H1 (cell line): ENCODE measurements around the gene SPC25. TPM values are rescaled to one million over a fixed set of nuclear protein-coding genes. Genes with fewer than 3 reads are reported as not detected.
"Not testable (repeated sequence)": the region's sequence is repeated elsewhere in the genome, so short reads cannot be mapped to it uniquely, and the experiment has no call there.

Experiments
- CTCF ChIA-PET: fragments of 300-600 bp; sonication (Branson Sonifier 250); formaldehyde crosslinking; loops from one replicate; lab custom pipeline; 2021; ENCODE audit not compliant: partially characterized antibody; lab: Charles Lee
- POLR2A ChIA-PET: fragments of 300-600 bp; sonication (Branson Sonifier 250); formaldehyde crosslinking; loops from one replicate; lab custom pipeline; 2021; ENCODE audit warnings: inconsistent platforms; ENCODE audit not compliant: partially characterized antibody; lab: Charles Lee
- DNase-seq, 2 experiments: peaks; one replicate each; pipeline versions ENCODE4 v3.0.0 to v3.0.0-alpha.2; 2010 to 2022; ENCODE audit warnings: low spot score in 2 of 2, low read depth in 1 of 2, mixed read lengths in 1 of 2
- FAIRE-seq: peaks from 2 replicates; lab custom pipeline; 2011; peaks lifted over from hg19 to GRCh38; lab: Jason Lieb, UNC
- H2AFZ ChIP-seq: 2 replicates; pipeline ENCODE4 v1.8.1; 2012; ENCODE audit warnings: low read length, inconsistent platforms
- H2AK5ac ChIP-seq: 2 replicates; pipeline ENCODE4 v1.6.1; 2013; ENCODE audit warnings: low read depth, low read length
- H2BK120ac ChIP-seq: replicated peaks from 2 replicates; pipeline ENCODE3; 2013; ENCODE audit warnings: low read depth, low read length, inconsistent platforms
- H2BK12ac ChIP-seq: 2 replicates; pipeline ENCODE4 v1.6.1; 2013; ENCODE audit warnings: low read depth, low read length
- H2BK15ac ChIP-seq: 2 replicates; pipeline ENCODE4 v1.6.1; 2013; ENCODE audit warnings: low read length
- H2BK20ac ChIP-seq: 2 replicates; pipeline ENCODE4 v1.6.1; 2013; ENCODE audit warnings: low read length
- H2BK5ac ChIP-seq: 2 replicates; pipeline ENCODE4 v1.6.1; 2013; ENCODE audit warnings: low read depth, low read length
- H3K14ac ChIP-seq: 2 replicates; pipeline ENCODE4 v1.6.1; 2013; ENCODE audit warnings: inconsistent platforms; ENCODE audit not compliant: insufficient read length
- H3K18ac ChIP-seq: 2 replicates; pipeline ENCODE4 v1.6.1; 2013; ENCODE audit warnings: low read length; ENCODE audit errors: extremely low read depth
- H3K23ac ChIP-seq: 2 replicates; pipeline ENCODE4 v1.6.1; 2013; ENCODE audit warnings: inconsistent platforms; ENCODE audit not compliant: insufficient read length
- H3K23me2 ChIP-seq: 2 replicates; pipeline ENCODE4 v1.6.1; 2013; ENCODE audit warnings: low read depth, low read length
- H3K27ac ChIP-seq: 2 replicates; pipeline ENCODE4 v1.6.1; 2011; ENCODE audit warnings: low read depth, low read length, inconsistent platforms
- H3K27me3 ChIP-seq, 4 experiments: replicated peaks in 1 of 4; 1 replicate in 1 of 4; 2 replicates in 3 of 4; pipeline versions ENCODE4 v1.6.1 to v1.8.1; 2011 to 2013; ENCODE audit warnings: low read length in 3 of 4, mild to moderate bottlenecking in 3 of 4, inconsistent platforms in 2 of 4, mixed read lengths in 2 of 4, moderate library complexity in 1 of 4; ENCODE audit not compliant: control insufficient read depth in 3 of 4, insufficient read depth in 3 of 4; ENCODE audit errors: extremely low read depth in 1 of 4
- H3K36me3 ChIP-seq, 4 experiments: 2 replicates each; pipeline versions ENCODE4 v1.6.1 to v1.8.1; 2011 to 2013; ENCODE audit warnings: mild to moderate bottlenecking in 4 of 4, low read length in 3 of 4, moderate library complexity in 2 of 4, control low read depth in 1 of 4, inconsistent platforms in 1 of 4; ENCODE audit not compliant: insufficient read depth in 4 of 4, control insufficient read depth in 2 of 4
- H3K4ac ChIP-seq: replicated peaks from 2 replicates; pipeline ENCODE3; 2013; ENCODE audit warnings: low read length, low read depth, mixed read lengths, inconsistent platforms; ENCODE audit not compliant: insufficient read length
- H3K4me1 ChIP-seq, 4 experiments: replicated peaks in 1 of 4; 1 replicate in 1 of 4; 2 replicates in 3 of 4; pipeline versions ENCODE4 v1.6.1 to v1.8.1; 2011 to 2013; ENCODE audit warnings: low read length in 3 of 4, inconsistent platforms in 2 of 4, mixed read lengths in 1 of 4; ENCODE audit not compliant: insufficient read depth in 4 of 4, control insufficient read depth in 3 of 4
- H3K4me2 ChIP-seq, 2 experiments: 2 replicates each; pipeline versions ENCODE4 v1.6.1 to v1.8.1; 2011 to 2013; ENCODE audit warnings: low read depth in 2 of 2, low read length in 2 of 2, control low read depth in 1 of 2, inconsistent platforms in 1 of 2, mild to moderate bottlenecking in 1 of 2; ENCODE audit not compliant: insufficient read depth in 1 of 2
- H3K4me3 ChIP-seq, 4 experiments: fragments of 200-600, 300-600 bp in 1 of 4; sonication (generic), shearing (Covaris generic), sonication (Bioruptor Twin) in 1 of 4; 2 replicates each; pipeline versions ENCODE4 v1.5.1 to v1.8.1; 2011 to 2016; ENCODE audit warnings: low read length in 4 of 4, low read depth in 3 of 4, control low read depth in 2 of 4, inconsistent platforms in 2 of 4, mild to moderate bottlenecking in 2 of 4, mixed read lengths in 1 of 4, moderate library complexity in 1 of 4; ENCODE audit not compliant: insufficient read depth in 2 of 4; ENCODE audit errors: extremely low read depth in 1 of 4
- H3K56ac ChIP-seq: replicated peaks from 2 replicates; pipeline ENCODE3; 2013; ENCODE audit warnings: low read depth, mild to moderate bottlenecking, mixed read lengths, low read length, inconsistent platforms; ENCODE audit not compliant: insufficient read length
- H3K79me1 ChIP-seq: 2 replicates; pipeline ENCODE4 v1.6.1; 2013; ENCODE audit warnings: low read depth, low read length, control low read depth
- H3K79me2 ChIP-seq, 2 experiments: 2 replicates each; pipeline versions ENCODE4 v1.6.1 to v1.8.1; 2012 to 2013; ENCODE audit warnings: low read length in 2 of 2, mild to moderate bottlenecking in 2 of 2, inconsistent platforms in 1 of 2; ENCODE audit not compliant: insufficient read depth in 2 of 2, control insufficient read depth in 1 of 2
- H3K9ac ChIP-seq, 4 experiments: replicated peaks in 1 of 4; 1 replicate in 1 of 4; 2 replicates in 3 of 4; pipeline versions ENCODE4 v1.6.1 to v1.8.1; 2011 to 2013; ENCODE audit warnings: low read depth in 3 of 4, low read length in 3 of 4, control low read depth in 2 of 4, mild to moderate bottlenecking in 2 of 4, moderate library complexity in 2 of 4, inconsistent platforms in 1 of 4; ENCODE audit errors: extremely low read depth in 1 of 4
- H3K9me3 ChIP-seq, 2 experiments: 2 replicates each; pipeline versions ENCODE4 v1.6.1 to v1.8.1; 2012 to 2013; ENCODE audit warnings: mild to moderate bottlenecking in 2 of 2, moderate library complexity in 2 of 2, control low read depth in 1 of 2, inconsistent platforms in 1 of 2, low read depth in 1 of 2, low read length in 1 of 2, mixed read lengths in 1 of 2; ENCODE audit not compliant: insufficient read depth in 2 of 2
- H4K20me1 ChIP-seq, 2 experiments: replicated peaks in 1 of 2; 2 replicates each; pipeline versions ENCODE3 to v1.8.1; 2011 to 2013; ENCODE audit warnings: inconsistent platforms in 2 of 2, low read length in 2 of 2, mild to moderate bottlenecking in 1 of 2; ENCODE audit not compliant: insufficient read depth in 2 of 2, control insufficient read depth in 1 of 2
- H4K5ac ChIP-seq: 2 replicates; pipeline ENCODE4 v1.6.1; 2013; ENCODE audit warnings: low read length, low read depth, mixed read lengths, inconsistent platforms; ENCODE audit not compliant: insufficient read length
- H4K8ac ChIP-seq: 2 replicates; pipeline ENCODE4 v1.8.0; 2013; ENCODE audit warnings: mild to moderate bottlenecking, moderate library complexity, low read length, inconsistent platforms; ENCODE audit not compliant: insufficient read depth; ENCODE audit errors: extremely low read depth
- H4K91ac ChIP-seq: replicated peaks from 2 replicates; pipeline ENCODE3; 2013; ENCODE audit warnings: low read length, mixed read lengths, inconsistent platforms; ENCODE audit not compliant: insufficient read length
- WGBS, 2 experiments: shearing (Covaris generic) in 1 of 2; methylation state at CpG; one replicate each; pipeline versions ENCODE4 v1.1.6 to v1.1.7; 2013 to 2015; ENCODE audit warnings: low lambda C conversion rate in 2 of 2, mixed read lengths in 2 of 2, inconsistent platforms in 1 of 2, low coverage in 1 of 2, missing lambda C conversion rate in 1 of 2; ENCODE audit not compliant: insufficient replicate concordance in 2 of 2, insufficient coverage in 1 of 2, insufficient read length in 1 of 2; ENCODE audit errors: extremely low coverage in 1 of 2, missing lambda C conversion rate in 1 of 2; 5-methylcytosine and 5-hydroxymethylcytosine counted together
- polyA plus RNA-seq, 7 experiments: library from polyadenylated mRNA; depleted of rRNA in 3 of 7; stranded (reverse) in 5 of 7; unstranded in 2 of 7; fragments of >200 nt in 5 of 7; fragments of 200-250 nt in 2 of 7; gene quantifications; 1 replicate in 5 of 7; 2 replicates in 1 of 7; 4 replicates in 1 of 7; pipeline versions ENCODE4 v1.2.1 to v1.2.3, GENCODE V29; 2011 to 2013; ENCODE audit warnings: missing spikeins in 2 of 7, mixed read lengths in 2 of 7
- total RNA-seq: library from RNA; stranded (reverse); fragmentation: NEBNext Ultra II Directional; extraction: Animal tissue kit (Norgen Biotek cat#: 25700); gene quantifications from 2 replicates; pipeline ENCODE4 v1.2.1, GENCODE V29; 2021

The SPC25 gene
- total and polyA plus RNA-seq, 2 of the 8 experiments (the other 6 are each of a cell fraction or from before 2014, with no cell fraction given), result 21.0 to 34.7 TPM

DNA sequence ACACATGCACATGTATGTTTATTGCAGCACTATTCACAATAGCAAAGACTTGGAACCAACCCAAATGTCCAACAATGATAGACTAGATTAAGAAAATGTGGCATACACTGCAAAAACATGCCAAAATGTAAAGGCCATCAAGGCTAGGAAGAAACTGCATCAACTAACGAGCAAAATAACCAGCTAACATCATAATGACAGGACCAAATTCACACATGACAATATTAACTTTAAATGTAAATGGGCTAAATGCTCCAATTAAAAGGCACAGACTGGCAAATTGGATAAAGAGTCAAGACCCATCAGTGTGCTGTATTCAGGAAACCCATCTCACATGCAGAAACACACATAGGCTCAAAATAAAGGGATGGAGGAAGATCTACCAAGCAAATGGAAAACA, 23.1 kb downstream of the SPC25 start:
- H3K27ac ChIP-seq, CTCF ChIA-PET, H2AK5ac ChIP-seq, H4K20me1 ChIP-seq, H3K23ac ChIP-seq, H3K4ac ChIP-seq, H3K4me3 ChIP-seq, DNase-seq, FAIRE-seq, H3K9me3 ChIP-seq, H3K27me3 ChIP-seq, H3K79me1 ChIP-seq, H3K4me1 ChIP-seq, H3K14ac ChIP-seq, H2BK20ac ChIP-seq, H2AFZ ChIP-seq, H3K4me2 ChIP-seq, H3K23me2 ChIP-seq, H3K56ac ChIP-seq, H2BK12ac ChIP-seq, H2BK120ac ChIP-seq, POLR2A ChIA-PET, H2BK5ac ChIP-seq, H3K9ac ChIP-seq, H3K79me2 ChIP-seq, H4K8ac ChIP-seq, H3K18ac ChIP-seq, H2BK15ac ChIP-seq, H4K5ac ChIP-seq, H4K91ac ChIP-seq: not testable (repeated sequence)
- H3K36me3 ChIP-seq, result peaks cover 0 to 15% (median 3%) of the 10 kb centered on the region in 4 experiments; a peak in 6 of 8 replicates
- WGBS, 2 experiments, result 94% methylated on average over 1 of the region's 1 CpG; no CpG with 5 or more reads in 1 of the 2 experiments
